Uterus (tissue), 4 donors: ENCODE data around the gene P4HA1. TPM values are rescaled to one million over a fixed set of nuclear protein-coding genes. Genes with fewer than 3 reads are reported as not detected.

ENCODE experiments used
- DNase-seq, 2 donors: peaks; one replicate each; pipeline ENCODE4 v3.0.0-alpha.2; 2019 to 2020
- H3K27ac ChIP-seq, 2 donors: fragments of 200-600 bp; sonication (generic); 1 replicate in 1 of 2; 2 replicates in 1 of 2; pipeline ENCODE4 v1.5.1; 2016 to 2018
- H3K27me3 ChIP-seq, 2 donors: fragments of 200-600 bp; sonication (generic); one replicate each; pipeline ENCODE4 v1.5.1; 2018 to 2019; ENCODE audit warnings: control low read depth in 1 of 2
- H3K36me3 ChIP-seq, 2 donors: fragments of 200-600 bp; sonication (generic); one replicate each; pipeline ENCODE4 v1.5.1; 2019; ENCODE audit warnings: control low read depth in 1 of 2
- H3K4me1 ChIP-seq, 2 donors: fragments of 200-600 bp; sonication (generic); one replicate each; pipeline ENCODE4 v1.5.1; 2018 to 2019; ENCODE audit warnings: control low read depth in 1 of 2
- H3K4me3 ChIP-seq, 2 donors: fragments of 200-600 bp; sonication (generic); 1 replicate in 1 of 2; 2 replicates in 1 of 2; pipeline ENCODE4 v1.5.1; 2018 to 2019; ENCODE audit warnings: mild to moderate bottlenecking in 1 of 2
- H3K9me3 ChIP-seq, 2 donors: fragments of 200-600 bp; sonication (generic); one replicate each; pipeline ENCODE4 v1.5.1; 2019; ENCODE audit warnings: control low read depth in 1 of 2
- POLR2A ChIP-seq, 2 donors: fragments of 450-650 bp; IDR thresholded peaks; one replicate each; pipeline ENCODE4 v1.6.1; 2016; ENCODE audit warnings: antibody characterized with exemption in 2 of 2, mild to moderate bottlenecking in 1 of 2, moderate library complexity in 1 of 2
- intact Hi-C: fragments of 100-400 bp; cut with DNase I; formaldehyde crosslinking; loops from one replicate; pipeline ENCODE4 v1.15.1; 2023; ENCODE audit warnings: low total_unique reads
- total RNA-seq, 4 donors: library from RNA; depleted of rRNA in 3 of 4; stranded (reverse); fragments of >200 nt in 3 of 4; gene quantifications; one replicate each; pipeline versions ENCODE4 v1.1.0 to v1.2.4, GENCODE V29; 2014 to 2023
- TF ChIP-seq, protein P1 (sequence below), 4 experiments: fragments of 200-600 bp in 2 of 4; fragments of 450-650 bp in 2 of 4; sonication (generic) in 2 of 4; IDR thresholded peaks; one replicate each; pipeline ENCODE4 v1.5.1; 2016 to 2019; ENCODE audit warnings: antibody characterized with exemption in 4 of 4, mild to moderate bottlenecking in 2 of 4, moderate library complexity in 1 of 4
- donor health status: DM: yes; HTN: yes; CAD: no.

The P4HA1 gene
- total RNA-seq, 4 donors from 2014 or later: 17.7 to 154 (median 31.2) TPM

DNA sequence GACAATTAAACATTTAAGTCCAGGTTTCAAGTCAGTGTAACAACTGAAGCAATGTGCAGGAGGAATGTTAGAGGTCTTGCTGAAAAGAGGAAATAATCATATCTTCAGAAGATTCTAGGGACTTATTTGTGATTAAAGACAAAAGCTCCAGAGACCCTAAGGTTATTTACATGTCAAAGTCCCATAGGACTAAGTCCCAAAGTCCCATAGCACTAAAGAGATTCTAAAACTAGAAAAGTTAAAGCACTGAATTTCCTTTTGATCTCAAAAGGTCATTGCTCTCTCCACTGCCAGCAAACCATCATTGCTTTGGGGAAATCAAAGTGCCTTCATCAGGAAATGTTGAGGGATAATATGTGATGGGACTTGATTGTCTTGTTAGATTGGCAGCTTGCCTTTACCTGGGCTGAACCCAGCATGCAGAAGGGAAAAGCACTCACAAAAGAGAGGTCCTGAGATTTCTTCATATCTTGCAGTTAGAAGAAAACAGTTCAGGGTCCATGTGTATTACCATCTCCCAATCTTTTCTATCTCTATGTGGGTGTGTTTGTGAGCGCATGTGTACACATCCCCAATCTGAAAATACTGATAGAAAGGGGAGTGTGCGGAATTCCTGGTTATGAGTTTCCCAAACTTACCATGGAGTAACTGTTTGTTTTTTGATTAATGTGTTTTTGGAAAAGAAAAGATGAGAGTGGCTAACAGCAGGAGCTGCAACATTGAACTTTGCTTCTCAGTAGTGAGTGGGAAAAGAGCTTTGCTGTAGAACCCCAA, 35.4 kb upstream of the P4HA1 start:
- H3K4me3 ChIP-seq: no peak overlapping the region
- TF ChIP-seq, protein P1, sequence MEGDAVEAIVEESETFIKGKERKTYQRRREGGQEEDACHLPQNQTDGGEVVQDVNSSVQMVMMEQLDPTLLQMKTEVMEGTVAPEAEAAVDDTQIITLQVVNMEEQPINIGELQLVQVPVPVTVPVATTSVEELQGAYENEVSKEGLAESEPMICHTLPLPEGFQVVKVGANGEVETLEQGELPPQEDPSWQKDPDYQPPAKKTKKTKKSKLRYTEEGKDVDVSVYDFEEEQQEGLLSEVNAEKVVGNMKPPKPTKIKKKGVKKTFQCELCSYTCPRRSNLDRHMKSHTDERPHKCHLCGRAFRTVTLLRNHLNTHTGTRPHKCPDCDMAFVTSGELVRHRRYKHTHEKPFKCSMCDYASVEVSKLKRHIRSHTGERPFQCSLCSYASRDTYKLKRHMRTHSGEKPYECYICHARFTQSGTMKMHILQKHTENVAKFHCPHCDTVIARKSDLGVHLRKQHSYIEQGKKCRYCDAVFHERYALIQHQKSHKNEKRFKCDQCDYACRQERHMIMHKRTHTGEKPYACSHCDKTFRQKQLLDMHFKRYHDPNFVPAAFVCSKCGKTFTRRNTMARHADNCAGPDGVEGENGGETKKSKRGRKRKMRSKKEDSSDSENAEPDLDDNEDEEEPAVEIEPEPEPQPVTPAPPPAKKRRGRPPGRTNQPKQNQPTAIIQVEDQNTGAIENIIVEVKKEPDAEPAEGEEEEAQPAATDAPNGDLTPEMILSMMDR (IDR thresholded peaks at IDR 0.05): no peak
- H3K36me3 ChIP-seq: no peaks in the 10 kb centered on the region
- peak overlapping the region in 1 of 2 donors; percentile 50 for H3K27ac ChIP-seq
- no peaks in the 10 kb centered on the region for H3K27me3 ChIP-seq
- H3K4me1 ChIP-seq: no peaks in the 10 kb centered on the region
- intact Hi-C loops: no loop called here
- no peak for DNase-seq
- no peaks in the 10 kb centered on the region for H3K9me3 ChIP-seq

DNA sequence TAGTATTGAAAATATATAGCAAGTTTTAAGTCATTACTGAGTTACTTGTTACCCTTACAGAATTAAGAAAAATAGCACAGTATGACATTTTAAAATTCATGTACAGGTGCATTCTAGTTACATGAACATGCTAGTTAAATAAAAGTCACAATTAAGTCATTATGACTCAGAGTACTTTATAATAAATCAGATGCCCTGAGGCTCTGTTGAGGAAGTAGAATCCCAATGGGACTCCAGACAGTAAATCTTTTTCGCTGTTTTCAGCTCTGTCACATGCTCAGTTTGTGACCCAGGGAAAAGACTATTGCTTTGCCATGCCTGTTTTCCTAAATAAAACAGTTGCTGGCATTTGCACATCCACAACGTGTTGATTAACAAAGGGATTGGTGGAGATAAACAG, 34.6 kb upstream of the P4HA1 start:
- no peaks in the 10 kb centered on the region for H3K9me3 ChIP-seq
- H3K4me1 ChIP-seq: no peaks in the 10 kb centered on the region
- H3K36me3 ChIP-seq: no peaks in the 10 kb centered on the region
- H3K27me3 ChIP-seq: no peaks in the 10 kb centered on the region
- intact Hi-C loops: no loop called here
- TF ChIP-seq, protein P1 (IDR thresholded peaks at IDR 0.05): no peak
- no peak for TF ChIP-seq POLR2A (IDR thresholded peaks at IDR 0.05)
- peak overlapping the region in 1 of 2 donors; percentile 50 for H3K27ac ChIP-seq
- no peak for DNase-seq
- no peak overlapping the region for H3K4me3 ChIP-seq

DNA sequence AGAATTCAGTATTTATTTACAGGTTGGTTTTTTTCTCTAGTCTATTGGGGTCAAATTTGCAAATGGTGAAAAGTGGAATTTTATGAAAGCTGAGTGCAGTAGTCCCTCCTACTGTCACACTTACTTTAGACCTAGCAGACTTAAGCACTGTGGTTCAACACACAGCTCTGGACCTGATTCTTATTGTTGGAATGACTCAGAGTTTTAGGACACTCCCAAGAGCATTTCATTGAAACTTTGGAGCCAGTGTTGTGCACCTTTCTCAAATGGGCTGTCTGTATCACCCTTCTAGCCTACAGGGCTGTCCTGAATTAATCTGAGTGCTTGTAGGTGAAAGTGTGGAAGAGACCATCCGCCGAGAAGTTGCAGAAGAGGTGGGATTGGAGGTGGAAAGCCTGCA, 29.7 kb upstream of the P4HA1 start:
- intact Hi-C loops: no loop called here
- no peaks in the 10 kb centered on the region for H3K4me1 ChIP-seq
- no peaks in the 10 kb centered on the region for H3K9me3 ChIP-seq
- no peak overlapping the region for H3K4me3 ChIP-seq
- no peak overlapping the region for H3K27ac ChIP-seq
- no peak for DNase-seq
- TF ChIP-seq, protein P1 (IDR thresholded peaks at IDR 0.05): no peak
- TF ChIP-seq POLR2A (IDR thresholded peaks at IDR 0.05): no peak
- no peaks in the 10 kb centered on the region for H3K27me3 ChIP-seq
- no peaks in the 10 kb centered on the region for H3K36me3 ChIP-seq

DNA sequence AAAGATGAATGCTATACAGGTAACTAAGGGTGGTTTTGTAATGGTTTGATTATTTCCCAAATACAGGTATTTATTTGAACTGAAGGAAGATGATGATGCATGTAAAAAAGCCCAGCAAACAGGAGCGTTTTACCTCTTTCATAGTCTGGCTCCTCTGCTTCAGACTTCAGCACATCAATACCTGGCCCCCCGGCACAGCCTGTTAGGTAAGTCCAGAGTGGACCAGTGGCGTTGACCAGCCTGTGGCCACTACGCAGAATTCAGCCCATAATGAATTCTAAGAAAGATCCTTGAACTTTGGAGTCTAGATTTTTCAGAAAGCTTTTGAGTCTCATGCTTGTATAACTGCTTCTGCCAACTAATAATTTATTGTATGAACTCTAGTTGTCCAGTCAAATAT, 23.3 kb upstream of the P4HA1 start:
- Histone ChIP-seq H3K4me3 (no peak overlapping the region), H3K36me3 (no peaks in the 10 kb centered on the region), H3K4me1 (no peaks in the 10 kb centered on the region), H3K27ac (no peak overlapping the region), H3K27me3 (no peaks in the 10 kb centered on the region), H3K9me3 (no peaks in the 10 kb centered on the region)
- intact Hi-C loops: no loop called here
- DNase-seq: no peak
- no peak for TF ChIP-seq POLR2A (IDR thresholded peaks at IDR 0.05)
- TF ChIP-seq, protein P1 (IDR thresholded peaks at IDR 0.05): no peak

DNA sequence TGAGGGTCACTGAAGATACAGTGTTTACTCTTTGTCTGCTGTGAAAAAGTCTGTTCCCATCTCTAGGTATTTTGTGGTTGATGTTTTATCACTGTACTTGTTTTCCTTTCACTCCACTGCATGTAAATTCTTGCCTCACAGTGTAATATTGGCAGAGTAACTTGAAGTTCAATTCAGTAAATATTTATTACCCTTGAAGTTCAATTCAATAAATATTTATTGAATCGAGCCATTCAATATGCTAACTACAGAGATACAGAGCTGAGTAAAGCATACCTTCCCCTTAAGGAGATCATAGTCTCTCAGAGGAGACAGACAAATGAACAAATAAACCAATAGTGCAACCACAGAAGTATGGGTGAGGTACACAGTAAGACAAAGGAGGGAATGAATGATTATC, 22.8 kb upstream of the P4HA1 start:
- Histone ChIP-seq H3K4me3 (no peak overlapping the region), H3K9me3 (no peaks in the 10 kb centered on the region), H3K4me1 (no peaks in the 10 kb centered on the region), H3K36me3 (no peaks in the 10 kb centered on the region), H3K27ac (no peak overlapping the region), H3K27me3 (no peaks in the 10 kb centered on the region)
- intact Hi-C loops: no loop called here
- DNase-seq: no peak
- no peak for TF ChIP-seq POLR2A (IDR thresholded peaks at IDR 0.05)
- TF ChIP-seq, protein P1 (IDR thresholded peaks at IDR 0.05): no peak
